Endodermal cell (in vitro differentiated cells): ENCODE data around the gene LTBP1. TPM values are rescaled to one million over a fixed set of nuclear protein-coding genes. Genes with fewer than 3 reads are reported as not detected.
"Not testable (repeated sequence)": the region's sequence is repeated elsewhere in the genome, so short reads cannot be mapped to it uniquely, and the experiment has no call there.

Source experiments
- DNase-seq: peaks from one replicate; pipeline ENCODE4 v3.0.0-alpha.2; 2017
- H3K27ac ChIP-seq: 2 replicates; pipeline ENCODE4 v1.5.1; 2013; ENCODE audit warnings: mild to moderate bottlenecking, low read depth, low read length, moderate library complexity
- H3K27me3 ChIP-seq: 2 replicates; pipeline ENCODE4 v1.6.1; 2013; ENCODE audit warnings: mild to moderate bottlenecking, low read length, moderate library complexity; ENCODE audit not compliant: insufficient read depth, control insufficient read depth, poor library complexity, severe bottlenecking
- H3K36me3 ChIP-seq: 2 replicates; pipeline ENCODE4 v1.7.0; 2013; ENCODE audit warnings: mild to moderate bottlenecking, low read length, moderate library complexity; ENCODE audit not compliant: control insufficient read depth, insufficient read depth
- H3K4me1 ChIP-seq: one replicate; pipeline ENCODE4 v1.7.0; 2013; ENCODE audit warnings: low read length; ENCODE audit not compliant: control insufficient read depth, insufficient read depth
- H3K4me3 ChIP-seq: 2 replicates; pipeline ENCODE4 v1.5.1; 2013; ENCODE audit warnings: mild to moderate bottlenecking, low read length, moderate library complexity
- H3K9ac ChIP-seq: 2 replicates; pipeline ENCODE4 v1.6.1; 2013; ENCODE audit warnings: mild to moderate bottlenecking, low read length, moderate library complexity; ENCODE audit not compliant: poor library complexity, severe bottlenecking; ENCODE audit errors: extremely low read depth
- H3K9me3 ChIP-seq: 2 replicates; pipeline ENCODE4 v1.6.1; 2013; ENCODE audit warnings: mild to moderate bottlenecking, low read length, moderate library complexity; ENCODE audit not compliant: control insufficient read depth
- H3K27ac Mint-ChIP-seq: 2 replicates; pipeline ENCODE4 v1.8.0; 2020; ENCODE audit warnings: mixed read lengths
- H3K27me3 Mint-ChIP-seq: 2 replicates; pipeline ENCODE4 v1.8.0; 2021; ENCODE audit warnings: mild to moderate bottlenecking, mixed read lengths; ENCODE audit not compliant: insufficient read depth
- H3K36me3 Mint-ChIP-seq: 2 replicates; pipeline ENCODE4 v1.8.0; 2020; ENCODE audit warnings: low read depth, mixed read lengths
- H3K4me1 Mint-ChIP-seq: 2 replicates; pipeline ENCODE4 v1.8.0; 2020; ENCODE audit warnings: mixed read lengths
- H3K4me3 Mint-ChIP-seq: 2 replicates; pipeline ENCODE4 v1.8.0; 2020; ENCODE audit warnings: mild to moderate bottlenecking, moderate library complexity, mixed read lengths
- H3K9me3 Mint-ChIP-seq: 2 replicates; pipeline ENCODE4 v1.8.0; 2020; ENCODE audit warnings: mild to moderate bottlenecking, mixed read lengths
- WGBS, 2 experiments: methylation state at CpG; one replicate each; pipeline versions ENCODE4 v1.1.5 to v1.1.7; 2013; ENCODE audit warnings: missing lambda C conversion rate in 2 of 2, mixed read lengths in 1 of 2; ENCODE audit not compliant: insufficient coverage in 1 of 2, insufficient read length in 1 of 2; 5-methylcytosine and 5-hydroxymethylcytosine counted together
- total RNA-seq, 2 donors: library from RNA; stranded (reverse); fragmentation: NEBNext Ultra II Directional in 1 of 2; extraction: Animal tissue kit (Norgen Biotek cat#: 25700) in 1 of 2; gene quantifications; 2 replicates in 1 of 2; 3 replicates in 1 of 2; pipeline ENCODE4 v1.2.1, GENCODE V29; 2021
- TF ChIP-seq, protein P1 (sequence below): fragments of 200-600 bp; sonication (generic); conservative IDR thresholded peaks from 2 replicates; pipeline ENCODE4 v1.5.0; 2021; ENCODE audit warnings: antibody characterized with exemption, mild to moderate bottlenecking

LTBP1 gene
- total RNA-seq, 2 donors from 2014 or later, result 43.2 to 43.4 TPM

DNA sequence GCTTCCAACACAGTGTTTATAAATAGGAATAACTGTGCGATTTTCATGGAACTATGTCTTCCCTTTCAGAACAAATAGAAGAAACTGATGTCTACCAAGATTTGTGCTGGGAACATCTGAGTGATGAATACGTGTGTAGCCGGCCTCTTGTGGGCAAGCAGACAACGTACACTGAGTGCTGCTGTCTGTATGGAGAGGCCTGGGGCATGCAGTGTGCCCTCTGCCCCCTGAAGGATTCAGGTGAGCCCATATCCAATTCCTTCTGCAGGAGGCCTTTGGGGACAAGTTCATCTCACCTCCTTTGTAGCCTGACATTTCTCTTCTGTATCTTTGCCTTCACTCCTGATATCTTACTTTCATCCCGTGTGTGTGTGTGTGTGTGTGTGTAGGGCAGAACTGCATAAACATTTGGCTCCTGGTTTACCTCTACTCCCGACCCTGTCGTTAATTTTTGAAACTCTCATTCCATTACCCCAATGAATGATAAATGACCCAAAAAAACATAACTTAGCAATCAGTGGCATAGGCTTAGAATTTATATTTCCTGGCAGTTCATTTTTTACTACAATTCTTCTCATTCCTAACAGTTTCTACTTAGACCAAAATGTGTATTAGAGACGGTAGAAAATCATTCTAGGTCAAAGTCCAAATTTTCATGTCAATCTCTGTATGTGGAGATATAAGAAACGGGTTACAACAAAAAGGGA lies 418.7 kb downstream of the LTBP1 start:
- no peak overlapping the region for H3K27ac Mint-ChIP-seq
- H3K4me3 Mint-ChIP-seq, result no peak overlapping the region
- DNase-seq, result no peak
- peaks cover 7% of the 10 kb centered on the region for H3K4me1 Mint-ChIP-seq
- H3K9me3 ChIP-seq, result no peaks in the 10 kb centered on the region
- no peaks in the 10 kb centered on the region for H3K27me3 Mint-ChIP-seq
- H3K27ac ChIP-seq, result no peak overlapping the region
- no peak overlapping the region for H3K4me3 ChIP-seq
- peaks cover 5% of the 10 kb centered on the region for H3K4me1 ChIP-seq
- H3K36me3 Mint-ChIP-seq, result peaks cover 9% of the 10 kb centered on the region
- no peaks in the 10 kb centered on the region for H3K36me3 ChIP-seq
- H3K27me3 ChIP-seq, result no peaks in the 10 kb centered on the region
- 90 to 100% methylated on average over 4 to 8 of the region's 9 CpGs for WGBS, 2 experiments
- no peaks in the 10 kb centered on the region for H3K9me3 Mint-ChIP-seq
- TF ChIP-seq, protein P1, sequence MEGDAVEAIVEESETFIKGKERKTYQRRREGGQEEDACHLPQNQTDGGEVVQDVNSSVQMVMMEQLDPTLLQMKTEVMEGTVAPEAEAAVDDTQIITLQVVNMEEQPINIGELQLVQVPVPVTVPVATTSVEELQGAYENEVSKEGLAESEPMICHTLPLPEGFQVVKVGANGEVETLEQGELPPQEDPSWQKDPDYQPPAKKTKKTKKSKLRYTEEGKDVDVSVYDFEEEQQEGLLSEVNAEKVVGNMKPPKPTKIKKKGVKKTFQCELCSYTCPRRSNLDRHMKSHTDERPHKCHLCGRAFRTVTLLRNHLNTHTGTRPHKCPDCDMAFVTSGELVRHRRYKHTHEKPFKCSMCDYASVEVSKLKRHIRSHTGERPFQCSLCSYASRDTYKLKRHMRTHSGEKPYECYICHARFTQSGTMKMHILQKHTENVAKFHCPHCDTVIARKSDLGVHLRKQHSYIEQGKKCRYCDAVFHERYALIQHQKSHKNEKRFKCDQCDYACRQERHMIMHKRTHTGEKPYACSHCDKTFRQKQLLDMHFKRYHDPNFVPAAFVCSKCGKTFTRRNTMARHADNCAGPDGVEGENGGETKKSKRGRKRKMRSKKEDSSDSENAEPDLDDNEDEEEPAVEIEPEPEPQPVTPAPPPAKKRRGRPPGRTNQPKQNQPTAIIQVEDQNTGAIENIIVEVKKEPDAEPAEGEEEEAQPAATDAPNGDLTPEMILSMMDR, result no peak
- H3K9ac ChIP-seq, result no peak overlapping the region

DNA sequence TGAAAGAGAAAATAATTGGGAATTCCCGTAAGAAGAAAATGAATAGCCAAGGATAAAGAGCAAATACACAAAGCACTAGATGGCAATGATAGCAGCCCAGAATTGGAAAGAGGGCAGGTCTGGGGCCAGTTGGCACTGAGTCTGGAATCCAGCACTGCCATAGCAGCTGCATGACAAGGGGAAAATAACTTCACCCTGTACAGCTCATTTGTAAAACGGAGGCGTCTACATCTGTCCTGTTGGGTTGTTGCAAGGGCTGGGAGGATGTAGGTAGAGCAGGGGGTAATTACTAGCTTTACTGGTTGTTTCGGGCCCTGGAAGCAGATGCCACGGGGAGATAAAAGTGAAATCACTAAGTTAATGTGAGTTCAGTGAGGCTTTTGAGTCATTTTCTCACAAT lies 419.7 kb downstream of the LTBP1 start:
- TF ChIP-seq, protein P1, result no peak
- no peaks in the 10 kb centered on the region for H3K27me3 ChIP-seq
- H3K4me1 Mint-ChIP-seq, result peaks cover 15% of the 10 kb centered on the region
- H3K36me3 Mint-ChIP-seq, result peaks cover 9% of the 10 kb centered on the region
- WGBS, 2 experiments, result 90 to 93% methylated on average over 1 to 5 of the region's 5 CpGs
- DNase-seq, result no peak
- no peak overlapping the region for H3K4me3 Mint-ChIP-seq
- no peak overlapping the region for H3K4me3 ChIP-seq
- no peak overlapping the region for H3K9ac ChIP-seq
- H3K9me3 Mint-ChIP-seq, result no peaks in the 10 kb centered on the region
- H3K27me3 Mint-ChIP-seq, result no peaks in the 10 kb centered on the region
- H3K9me3 ChIP-seq, result no peaks in the 10 kb centered on the region
- H3K27ac Mint-ChIP-seq, result no peak overlapping the region
- peaks cover 5% of the 10 kb centered on the region for H3K4me1 ChIP-seq
- H3K36me3 ChIP-seq, result no peaks in the 10 kb centered on the region
- H3K27ac ChIP-seq, result no peak overlapping the region

DNA sequence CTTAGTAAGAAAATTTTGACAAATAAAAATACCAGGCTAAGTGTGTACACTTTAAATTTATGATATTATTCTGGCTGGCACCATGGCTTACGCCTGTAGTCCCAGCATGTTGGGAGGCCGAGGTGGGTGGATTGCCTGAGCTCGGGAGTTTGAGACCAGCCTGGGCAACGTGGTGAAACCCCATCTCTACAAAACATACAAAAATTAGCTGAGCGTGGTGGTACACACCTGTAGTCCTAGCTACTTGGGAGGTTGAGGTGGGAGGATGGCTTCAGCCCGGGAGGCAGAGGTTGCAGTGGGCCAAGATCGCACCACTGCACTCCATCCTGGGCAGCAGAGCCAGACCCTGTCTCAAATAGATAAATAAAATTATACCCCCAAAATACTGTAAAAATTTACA lies 421.8 kb downstream of the LTBP1 start:
- not testable (repeated sequence) for H3K27ac Mint-ChIP-seq, H3K4me1 ChIP-seq, H3K4me3 Mint-ChIP-seq, H3K36me3 Mint-ChIP-seq, H3K9ac ChIP-seq, H3K36me3 ChIP-seq, H3K27me3 Mint-ChIP-seq, H3K27ac ChIP-seq, H3K27me3 ChIP-seq, H3K4me3 ChIP-seq, H3K9me3 ChIP-seq, DNase-seq, H3K9me3 Mint-ChIP-seq
- 94% methylated on average over 6 of the region's 7 CpGs; no CpG with 5 or more reads in 1 of the 2 experiments for WGBS, 2 experiments
- peaks cover 15% of the 10 kb centered on the region for H3K4me1 Mint-ChIP-seq
